ENCODE results near the gene P2RX5.

Gene P2RX5

DNA sequence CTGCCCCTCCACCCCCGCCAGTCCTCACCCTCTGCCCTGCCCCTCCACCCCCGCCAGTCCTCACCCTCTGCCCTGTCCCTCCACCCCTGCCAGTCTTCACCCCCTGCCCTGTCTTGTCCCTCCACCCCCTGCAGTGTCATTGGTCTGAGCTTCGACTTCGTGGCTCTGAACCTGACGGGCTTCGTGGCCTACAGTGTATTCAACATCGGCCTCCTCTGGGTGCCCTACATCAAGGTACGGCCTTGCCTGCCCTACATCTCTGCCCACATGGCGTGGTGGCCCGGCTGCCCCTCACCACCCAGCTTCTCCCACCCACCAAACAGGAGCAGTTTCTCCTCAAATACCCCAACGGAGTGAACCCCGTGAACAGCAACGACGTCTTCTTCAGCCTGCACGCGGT is 39.6 kb downstream of the P2RX5 start:
- FAIRE-seq: no peak

GRCh38 chr17:3655766-3656165 is 40.2 kb downstream of the P2RX5 start:
- no peak for FAIRE-seq

DNA sequence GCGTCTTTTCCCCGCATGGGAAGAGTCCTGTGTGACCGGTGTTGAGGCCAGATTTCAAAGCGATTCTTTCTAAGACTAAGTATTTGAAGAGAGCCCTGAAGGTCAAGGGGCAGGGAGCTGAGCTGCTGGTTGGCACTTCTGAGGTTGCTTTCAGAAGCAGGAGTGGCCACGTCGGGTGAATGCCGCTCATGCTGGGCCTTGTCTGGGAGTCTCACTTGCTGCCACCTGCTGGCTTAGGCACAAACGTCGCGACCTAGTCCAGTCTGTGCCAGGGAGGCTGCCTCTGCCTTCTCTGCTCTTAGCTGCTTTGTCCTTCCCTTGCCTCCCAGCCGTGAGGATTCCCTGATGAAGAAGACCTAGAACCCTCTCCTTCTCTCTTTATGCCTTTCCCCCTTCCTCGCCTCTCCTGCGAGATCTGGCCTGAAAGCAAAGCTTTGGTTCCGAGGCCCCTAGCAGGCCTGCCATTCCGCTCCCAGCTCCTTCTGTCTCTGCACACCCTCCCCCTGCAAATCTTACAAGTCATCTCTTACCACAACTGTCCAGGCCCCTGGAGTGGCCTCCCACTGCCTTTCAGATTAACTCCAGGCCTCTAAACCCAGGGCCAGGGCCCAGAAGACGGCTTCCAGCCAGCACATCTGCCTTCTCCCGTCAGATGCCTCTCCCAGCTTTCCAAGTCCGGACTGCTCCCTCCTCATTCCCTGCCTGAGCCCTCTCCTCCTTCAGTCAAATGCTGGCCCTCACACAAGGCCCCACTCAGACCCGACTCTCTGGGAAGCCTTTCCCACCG is 48.0 kb downstream of the P2RX5 start:
- FAIRE-seq: no peak

DNA sequence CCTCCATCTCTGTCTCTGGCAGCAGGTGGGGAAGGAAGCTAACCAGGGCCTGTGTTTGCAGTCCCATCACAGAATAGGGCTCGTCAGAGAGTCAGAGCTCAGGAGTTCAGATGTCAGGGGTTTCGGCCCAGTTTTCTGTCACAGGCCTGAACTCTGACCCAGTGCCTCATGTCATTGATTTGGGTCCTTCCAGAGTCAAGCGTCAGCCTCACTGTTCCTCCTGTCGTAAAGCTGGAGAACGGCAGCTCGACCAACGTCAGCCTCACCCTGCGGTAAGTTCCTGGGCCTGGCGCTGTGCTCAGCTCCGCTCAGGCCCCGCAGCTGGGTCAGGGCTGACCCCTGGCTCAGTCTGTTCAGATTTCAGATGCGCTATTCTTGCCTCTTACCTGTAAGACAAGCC is 48.7 kb downstream of the P2RX5 start:
- no peak for FAIRE-seq

- no peak for FAIRE-seq
Observed at GRCh38 chr17:3645310-3645709, 50.6 kb downstream of the P2RX5 start.

DNA sequence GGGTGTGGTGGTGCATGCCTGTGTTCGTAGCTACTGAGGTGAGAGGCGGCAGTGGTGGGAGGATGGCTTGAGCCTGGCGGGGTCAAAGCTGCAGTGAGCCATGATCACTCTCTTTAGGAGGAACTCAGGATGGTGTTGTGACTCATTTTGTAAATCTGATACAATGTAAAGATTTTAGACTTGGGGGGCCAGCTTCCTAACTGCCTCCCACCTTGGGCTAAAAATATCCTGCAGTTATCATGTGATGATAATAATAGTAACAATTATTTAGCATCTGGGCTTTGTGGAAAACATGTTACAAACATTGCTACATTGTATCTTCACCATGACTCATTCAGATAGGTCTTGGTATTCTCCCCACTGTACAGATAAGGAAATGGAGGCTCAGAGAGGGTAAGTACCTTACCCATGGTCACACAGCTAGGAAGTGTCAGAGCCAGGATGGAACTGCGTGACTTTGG is 52.0 kb downstream of the P2RX5 start:
- FAIRE-seq: no peak

DNA sequence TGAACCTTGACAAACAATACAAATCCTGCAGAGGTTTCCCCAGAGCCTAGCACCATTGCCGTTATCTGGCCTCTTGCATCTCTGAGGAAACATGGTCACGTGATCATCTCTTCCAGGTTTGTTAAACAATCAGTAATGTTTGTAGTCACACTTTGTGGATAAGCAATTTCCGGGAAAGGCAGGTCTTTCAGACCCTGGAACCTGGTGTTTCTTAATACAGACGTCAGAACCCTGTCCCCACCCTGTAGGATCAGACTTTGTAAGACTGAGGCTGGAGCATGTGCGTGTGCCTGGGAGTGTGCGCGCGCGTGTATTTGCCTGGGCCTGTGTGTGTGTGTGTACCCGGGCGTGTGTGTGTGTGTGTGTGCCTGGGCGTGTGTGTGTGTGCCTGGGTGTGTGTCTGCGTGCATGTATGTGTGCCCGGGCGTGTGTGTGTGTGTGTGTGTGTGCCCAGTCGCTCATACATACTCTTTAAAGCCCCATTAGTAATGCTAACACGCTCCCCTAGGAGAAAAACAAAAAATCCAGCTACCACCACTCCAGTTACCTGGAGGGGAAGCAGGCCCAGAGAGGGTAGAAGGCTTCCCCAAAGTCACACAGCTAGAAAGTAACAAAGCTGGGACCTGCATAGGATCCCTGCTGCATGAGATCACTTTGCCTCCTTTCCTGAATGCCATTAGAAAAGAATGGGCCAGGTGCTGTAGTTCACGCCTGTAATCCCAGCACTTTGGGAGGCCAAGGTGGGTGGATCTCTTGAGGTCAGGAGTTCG is 54.1 kb downstream of the P2RX5 start:
- no peak for FAIRE-seq

GRCh38 chr17:3641014-3641413 is 54.9 kb downstream of the P2RX5 start:
- no peak for FAIRE-seq

DNA sequence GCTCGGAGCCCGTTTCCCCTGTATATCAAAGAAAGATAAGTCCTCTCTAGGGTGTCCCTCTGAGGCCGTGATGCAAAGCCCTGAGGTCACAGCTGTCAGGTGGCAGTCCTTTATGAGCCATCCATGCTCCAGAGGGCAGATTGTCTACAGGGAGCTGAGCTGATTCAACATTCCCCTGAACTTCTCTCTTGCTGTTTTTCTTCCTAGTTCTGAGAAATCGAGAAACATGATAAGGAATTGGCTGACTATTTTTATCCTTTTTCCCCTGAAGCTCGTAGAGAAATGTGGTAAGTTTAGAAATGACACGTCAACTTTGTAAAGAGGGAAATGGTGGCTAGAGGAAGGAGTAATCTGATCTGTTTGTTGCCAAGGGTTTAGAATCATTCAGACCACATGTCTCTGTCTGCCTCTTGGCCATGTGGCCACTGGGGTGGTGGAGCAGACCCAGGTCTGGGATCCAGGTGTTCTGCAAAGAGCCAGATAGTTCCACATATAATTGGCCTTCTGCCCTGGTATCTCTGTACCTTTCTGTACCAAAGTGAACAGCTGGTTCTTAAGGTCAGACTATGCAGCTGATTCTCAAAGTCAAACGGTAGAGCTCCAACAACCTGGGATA is 55.9 kb downstream of the P2RX5 start:
- no peak for FAIRE-seq

GRCh38 chr17:3636908-3637373 is 59.0 kb downstream of the P2RX5 start:
- FAIRE-seq: no peak

GRCh38 chr17:3636154-3636907 is 59.6 kb downstream of the P2RX5 start, which contains the start of the genes CTNS and SHPK:
TSS of gene CTNS (plus strand) at chr17:3636760. CDS start at chr17:3640207, 3,447 bp downstream.
TSS of gene SHPK (minus strand) at chr17:3636250. CDS start at chr17:3636219, 31 bp downstream.
- FAIRE-seq: no peak

- FAIRE-seq: no peak
Observed at GRCh38 chr17:3635474-3636153, 60.3 kb downstream of the P2RX5 start.

- FAIRE-seq: no peak
Observed at GRCh38 chr17:3632287-3632686, 63.7 kb downstream of the P2RX5 start.

GRCh38 chr17:3630781-3631180 is 65.2 kb downstream of the P2RX5 start:
- no peak for FAIRE-seq

DNA sequence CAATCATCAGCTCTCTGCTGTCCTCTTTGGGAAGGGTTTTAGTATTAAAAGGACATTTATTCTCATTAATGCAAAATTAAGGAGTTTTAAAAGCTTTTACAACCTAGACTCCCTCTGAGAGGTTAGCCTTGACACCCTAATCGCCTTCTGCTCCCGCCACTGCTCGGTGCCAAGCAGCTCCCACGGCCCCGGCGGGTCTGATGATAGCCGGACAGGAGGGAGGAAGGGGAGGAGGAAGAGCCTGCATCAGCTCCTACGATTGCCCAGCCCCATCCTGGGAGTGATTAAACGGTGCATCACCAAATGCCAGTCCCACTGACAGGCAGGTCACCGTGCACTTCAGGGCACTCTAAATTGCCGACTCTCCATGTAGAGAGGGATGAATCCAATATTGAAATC is 68.2 kb downstream of the P2RX5 start:
- no peak for FAIRE-seq

GRCh38 chr17:3626831-3627768 is 68.9 kb downstream of the P2RX5 start:
- FAIRE-seq: no peak

All from islet of Langerhans (tissue), 1 donor.